ENCODE results near the gene MFRP.

DNA sequence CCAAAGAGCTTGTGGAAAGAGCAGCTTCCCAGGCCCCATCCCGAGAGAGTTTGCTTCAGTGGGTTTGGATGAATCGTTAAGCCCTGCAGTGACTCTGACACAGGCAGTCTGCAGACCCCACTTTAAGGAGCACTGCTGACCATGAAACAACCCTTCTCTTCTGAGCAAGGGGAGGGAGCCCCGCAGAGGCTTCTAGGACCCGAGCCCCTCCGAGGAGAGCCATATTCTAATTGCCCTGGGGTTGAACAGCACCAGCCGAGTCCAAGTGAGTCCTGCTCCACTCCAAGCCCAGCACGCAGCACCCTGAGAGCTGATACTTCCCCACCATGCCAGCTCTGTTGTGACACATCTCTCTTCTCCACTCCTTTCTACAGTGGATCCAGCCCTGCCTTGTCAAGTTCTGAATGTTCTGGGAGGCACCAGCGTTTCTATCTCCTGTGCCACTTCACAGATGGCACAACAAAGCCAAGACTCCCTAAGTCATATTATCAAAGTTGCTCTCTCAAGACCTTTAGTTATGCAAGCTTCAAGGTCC lies 24.6 kb upstream of the MFRP start:
- TF ChIP-seq, protein P1, sequence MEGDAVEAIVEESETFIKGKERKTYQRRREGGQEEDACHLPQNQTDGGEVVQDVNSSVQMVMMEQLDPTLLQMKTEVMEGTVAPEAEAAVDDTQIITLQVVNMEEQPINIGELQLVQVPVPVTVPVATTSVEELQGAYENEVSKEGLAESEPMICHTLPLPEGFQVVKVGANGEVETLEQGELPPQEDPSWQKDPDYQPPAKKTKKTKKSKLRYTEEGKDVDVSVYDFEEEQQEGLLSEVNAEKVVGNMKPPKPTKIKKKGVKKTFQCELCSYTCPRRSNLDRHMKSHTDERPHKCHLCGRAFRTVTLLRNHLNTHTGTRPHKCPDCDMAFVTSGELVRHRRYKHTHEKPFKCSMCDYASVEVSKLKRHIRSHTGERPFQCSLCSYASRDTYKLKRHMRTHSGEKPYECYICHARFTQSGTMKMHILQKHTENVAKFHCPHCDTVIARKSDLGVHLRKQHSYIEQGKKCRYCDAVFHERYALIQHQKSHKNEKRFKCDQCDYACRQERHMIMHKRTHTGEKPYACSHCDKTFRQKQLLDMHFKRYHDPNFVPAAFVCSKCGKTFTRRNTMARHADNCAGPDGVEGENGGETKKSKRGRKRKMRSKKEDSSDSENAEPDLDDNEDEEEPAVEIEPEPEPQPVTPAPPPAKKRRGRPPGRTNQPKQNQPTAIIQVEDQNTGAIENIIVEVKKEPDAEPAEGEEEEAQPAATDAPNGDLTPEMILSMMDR (IDR thresholded peaks at IDR 0.05): no peak
- no peak for TF ChIP-seq ZFX (IDR thresholded peaks at IDR 0.05; ENCODE audit: borderline replicate concordance)

Measured in 22Rv1 (cell line).